Right lobe of liver (tissue), 6 donors: ENCODE measurements around the gene RAB11FIP3. TPM values are rescaled to one million over a fixed set of nuclear protein-coding genes. Genes with fewer than 3 reads are reported as not detected.

Experiments used
- ATAC-seq, 4 donors: fragments of 200-7000 bp; cut with Tn5 transposase; one replicate each; pipeline ENCODE4 v1.9.1; 2020; ENCODE audit warnings: mild to moderate bottlenecking in 4 of 4, moderate library complexity in 4 of 4
- DNase-seq, 3 donors: peaks; one replicate each; pipeline ENCODE4 v3.0.0-alpha.2; 2020
- H3K27ac ChIP-seq, 3 donors: fragments of 200-600 bp; one replicate each; pipeline ENCODE4 v1.8.0; 2022
- H3K27me3 ChIP-seq, 2 donors: fragments of 200-600 bp; one replicate each; pipeline ENCODE4 v1.8.0; 2022
- H3K36me3 ChIP-seq, 4 donors: fragments of 200-600 bp; sonication (generic) in 1 of 4; one replicate each; pipeline versions ENCODE4 v1.5.1 to v1.8.0; 2017 to 2022; ENCODE audit warnings: control low read depth in 1 of 4
- H3K4me1 ChIP-seq, 4 donors: fragments of 200-600 bp; sonication (generic) in 1 of 4; one replicate each; pipeline versions ENCODE4 v1.5.1 to v1.8.0; 2017 to 2022; ENCODE audit warnings: control low read depth in 1 of 4
- H3K4me3 ChIP-seq, 3 donors: fragments of 200-600 bp; one replicate each; pipeline ENCODE4 v1.8.0; 2022
- H3K9me3 ChIP-seq, 4 donors: fragments of 200-600 bp; sonication (generic) in 1 of 4; one replicate each; pipeline versions ENCODE4 v1.5.1 to v1.8.0; 2017 to 2022; ENCODE audit warnings: control low read depth in 1 of 4
- CTCF ChIP-seq, 4 donors: fragments of 200-600 bp in 3 of 4; fragments of 450-650 bp in 1 of 4; IDR thresholded peaks; one replicate each; pipeline versions ENCODE4 v1.5.1 to v1.8.0; 2016 to 2022; ENCODE audit warnings: antibody characterized with exemption in 4 of 4, mild to moderate bottlenecking in 2 of 4
- POLR2A ChIP-seq: fragments of 450-650 bp; IDR thresholded peaks from one replicate; pipeline ENCODE4 v1.6.1; 2017; ENCODE audit warnings: antibody characterized with exemption, mild to moderate bottlenecking
- WGBS: methylation state at CpG from one replicate; pipeline ENCODE4 v1.1.6; 2018; ENCODE audit warnings: low coverage, low lambda C conversion rate; ENCODE audit not compliant: insufficient coverage; ENCODE audit errors: missing lambda C conversion rate; 5-methylcytosine and 5-hydroxymethylcytosine counted together
- intact Hi-C, 2 donors: fragments of 100-400 bp; cut with DNase I; formaldehyde crosslinking; loops; one replicate each; pipeline versions ENCODE4 v1.11.2 to v1.14.1; 2022
- total RNA-seq, 6 experiments: library from RNA; depleted of rRNA in 2 of 6; stranded (reverse); fragments of >200 nt in 2 of 6; fragmentation: NEBNext Ultra II Directional in 3 of 6; extraction: Animal tissue kit (Norgen Biotek cat#: 25700) in 3 of 6; gene quantifications; one replicate each; pipeline versions ENCODE4 v1.1.0 to v1.2.4, GENCODE V29; 2016 to 2023
- donor health status: DM: no; HTN: yes; CAD: no.
- donor health status: DM: no; HTN: no; CAD: no.
- donor health status: DM: no; HTN: no; CAD: no.
- donor health status: DM: no; HTN: yes; CAD: no.
- donor health status: DM: no; HTN: yes; CAD: no.

RAB11FIP3 gene
- total RNA-seq, 6 experiments from 2014 or later, result 19.5 to 38.3 (median 25.5) TPM

GRCh38 chr16:424033-424622 lies 1.3 kb upstream of the RAB11FIP3 start:
- WGBS, result 14% methylated on average over 13 of the region's 20 CpGs
- Histone ChIP-seq H3K27ac (peak overlapping the region; percentile 79 to 92 (median 91)), H3K27me3 (no peaks in the 10 kb centered on the region), H3K9me3 (no peaks in the 10 kb centered on the region), H3K4me1 (peaks cover 0 to 24% (median 0%) of the 10 kb centered on the region in 4 donors), H3K4me3 (peak overlapping the region; percentile 61 to 75 (median 62)), H3K36me3 (no peaks in the 10 kb centered on the region)
- DNase-seq, result peak in 2 of 3 donors; percentile 41 to 69
- no peak for TF ChIP-seq CTCF (IDR thresholded peaks at IDR 0.05)
- peak; percentile 53 for TF ChIP-seq POLR2A
- intact Hi-C loops, result no loop called here
- peak; percentile 57 to 79 (median 66) for ATAC-seq

GRCh38 chr16:424623-425081 lies 797 bp upstream of the RAB11FIP3 start:
- Histone ChIP-seq H3K27ac (peak overlapping the region; percentile 79 to 92 (median 91)), H3K4me1 (peaks cover 0 to 30% (median 0%) of the 10 kb centered on the region in 4 donors), H3K27me3 (no peaks in the 10 kb centered on the region), H3K9me3 (no peaks in the 10 kb centered on the region), H3K4me3 (peak overlapping the region; percentile 61 to 75 (median 62)), H3K36me3 (no peaks in the 10 kb centered on the region)
- ATAC-seq, result peak; percentile 31 to 64 (median 56)
- intact Hi-C loops, result no loop called here
- TF ChIP-seq CTCF (IDR thresholded peaks at IDR 0.05) (no peak), POLR2A (no peak)
- DNase-seq, result peak in 2 of 3 donors; percentile 43 to 58
- 12% methylated on average over 10 of the region's 31 CpGs for WGBS

- Histone ChIP-seq H3K36me3 (no peaks in the 10 kb centered on the region), H3K27me3 (no peaks in the 10 kb centered on the region), H3K4me3 (peak overlapping the region; percentile 61 to 75 (median 62)), H3K9me3 (no peaks in the 10 kb centered on the region), H3K4me1 (peaks cover 0 to 31% (median 0%) of the 10 kb centered on the region in 4 donors), H3K27ac (peak overlapping the region; percentile 79 to 92 (median 91))
- no peak for ATAC-seq
- no peak for DNase-seq
- intact Hi-C loops, result no loop called here
- no peak for TF ChIP-seq POLR2A
- TF ChIP-seq CTCF (IDR thresholded peaks at IDR 0.05), result no peak
- WGBS, result no CpG with 5 or more reads among the region's 63 CpGs
Measured at GRCh38 chr16:425740-426114, 278 bp downstream of the RAB11FIP3 start.

- no peak overlapping the region for H3K27ac ChIP-seq
- DNase-seq (peak in 2 of 3 donors; percentile 37 to 47), ATAC-seq (peak in 3 of 4 donors; percentile 2 to 17 (median 4))
- no peak for TF ChIP-seq CTCF (IDR thresholded peaks at IDR 0.05)
- TF ChIP-seq POLR2A, result no peak
- 20% methylated on average over 2 of the region's 97 CpGs for WGBS
- no peaks in the 10 kb centered on the region for H3K9me3 ChIP-seq
- intact Hi-C loops, result no loop called here
- no peaks in the 10 kb centered on the region for H3K36me3 ChIP-seq
- H3K4me3 ChIP-seq, result peak overlapping the region; percentile 58 to 75 (median 67)
- no peaks in the 10 kb centered on the region for H3K27me3 ChIP-seq
- H3K4me1 ChIP-seq, result peaks cover 0 to 31% (median 0%) of the 10 kb centered on the region in 4 donors
Measured at GRCh38 chr16:426115-426905, 861 bp downstream of the RAB11FIP3 start.
